ENCODE measurements around the gene CGNL1.

The CGNL1 gene

DNA sequence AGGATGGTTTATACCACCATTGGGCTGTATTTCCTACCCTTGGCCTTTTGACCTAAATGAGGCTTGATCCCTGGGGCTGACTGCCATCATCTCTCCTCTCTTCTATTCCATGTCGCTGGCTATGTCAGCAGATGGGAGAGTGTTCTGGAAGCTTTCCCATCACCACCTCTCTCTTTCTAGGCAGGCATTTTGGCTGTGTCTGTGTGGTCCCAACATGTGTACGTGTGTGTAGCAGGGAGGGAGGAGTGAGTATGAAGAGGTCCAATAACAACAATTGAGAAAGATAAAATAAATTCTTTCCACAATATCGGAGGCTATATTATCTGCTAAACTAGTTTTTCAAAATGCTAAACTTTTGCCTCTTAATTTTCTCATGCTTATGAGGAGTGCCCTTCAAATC lies 34.1 kb downstream of the CGNL1 start:
- Histone ChIP-seq H3K36me3 (replicated peaks; ENCODE audit: insufficient read depth, low read length) (no peaks in the 10 kb centered on the region), H3K4me1 (ENCODE audit: low read length) (no peaks in the 10 kb centered on the region), H3K9me2 (replicated peaks; ENCODE audit: insufficient read depth, low read length) (no peaks in the 10 kb centered on the region), H3K9me3 (replicated peaks; ENCODE audit: insufficient read depth, low read length) (no peaks in the 10 kb centered on the region), H3K9ac (ENCODE audit: low read length) (no peak overlapping the region), H4K20me1 (ENCODE audit: insufficient read depth, low read length) (no peaks in the 10 kb centered on the region), H3K27me3 (replicated peaks; ENCODE audit: insufficient read depth, low read length) (no peaks in the 10 kb centered on the region), H3K79me2 (ENCODE audit: low read length) (no peaks in the 10 kb centered on the region), H3F3A (ENCODE audit: insufficient read depth, low read length) (no peaks in the 10 kb centered on the region), H3K27ac (ENCODE audit: low read length) (no peak overlapping the region), H3K4me2 (ENCODE audit: low read depth, low read length) (no peak overlapping the region), H2AFZ (ENCODE audit: low read length) (no peak overlapping the region), H3K4me3 (ENCODE audit: low read length) (no peak overlapping the region)
- DNase-seq: no peak
- TF ChIP-seq, protein P1, sequence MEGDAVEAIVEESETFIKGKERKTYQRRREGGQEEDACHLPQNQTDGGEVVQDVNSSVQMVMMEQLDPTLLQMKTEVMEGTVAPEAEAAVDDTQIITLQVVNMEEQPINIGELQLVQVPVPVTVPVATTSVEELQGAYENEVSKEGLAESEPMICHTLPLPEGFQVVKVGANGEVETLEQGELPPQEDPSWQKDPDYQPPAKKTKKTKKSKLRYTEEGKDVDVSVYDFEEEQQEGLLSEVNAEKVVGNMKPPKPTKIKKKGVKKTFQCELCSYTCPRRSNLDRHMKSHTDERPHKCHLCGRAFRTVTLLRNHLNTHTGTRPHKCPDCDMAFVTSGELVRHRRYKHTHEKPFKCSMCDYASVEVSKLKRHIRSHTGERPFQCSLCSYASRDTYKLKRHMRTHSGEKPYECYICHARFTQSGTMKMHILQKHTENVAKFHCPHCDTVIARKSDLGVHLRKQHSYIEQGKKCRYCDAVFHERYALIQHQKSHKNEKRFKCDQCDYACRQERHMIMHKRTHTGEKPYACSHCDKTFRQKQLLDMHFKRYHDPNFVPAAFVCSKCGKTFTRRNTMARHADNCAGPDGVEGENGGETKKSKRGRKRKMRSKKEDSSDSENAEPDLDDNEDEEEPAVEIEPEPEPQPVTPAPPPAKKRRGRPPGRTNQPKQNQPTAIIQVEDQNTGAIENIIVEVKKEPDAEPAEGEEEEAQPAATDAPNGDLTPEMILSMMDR (IDR thresholded peaks at IDR 0.05; ENCODE audit: low read length): no peak
- TF ChIP-seq EZH2 (optimal IDR thresholded peaks at IDR 0.05; ENCODE audit: low read depth, low read length) (no peak), EZH2phosphoT487 (IDR thresholded peaks at IDR 0.05; ENCODE audit: low read length) (no peak)

DNA sequence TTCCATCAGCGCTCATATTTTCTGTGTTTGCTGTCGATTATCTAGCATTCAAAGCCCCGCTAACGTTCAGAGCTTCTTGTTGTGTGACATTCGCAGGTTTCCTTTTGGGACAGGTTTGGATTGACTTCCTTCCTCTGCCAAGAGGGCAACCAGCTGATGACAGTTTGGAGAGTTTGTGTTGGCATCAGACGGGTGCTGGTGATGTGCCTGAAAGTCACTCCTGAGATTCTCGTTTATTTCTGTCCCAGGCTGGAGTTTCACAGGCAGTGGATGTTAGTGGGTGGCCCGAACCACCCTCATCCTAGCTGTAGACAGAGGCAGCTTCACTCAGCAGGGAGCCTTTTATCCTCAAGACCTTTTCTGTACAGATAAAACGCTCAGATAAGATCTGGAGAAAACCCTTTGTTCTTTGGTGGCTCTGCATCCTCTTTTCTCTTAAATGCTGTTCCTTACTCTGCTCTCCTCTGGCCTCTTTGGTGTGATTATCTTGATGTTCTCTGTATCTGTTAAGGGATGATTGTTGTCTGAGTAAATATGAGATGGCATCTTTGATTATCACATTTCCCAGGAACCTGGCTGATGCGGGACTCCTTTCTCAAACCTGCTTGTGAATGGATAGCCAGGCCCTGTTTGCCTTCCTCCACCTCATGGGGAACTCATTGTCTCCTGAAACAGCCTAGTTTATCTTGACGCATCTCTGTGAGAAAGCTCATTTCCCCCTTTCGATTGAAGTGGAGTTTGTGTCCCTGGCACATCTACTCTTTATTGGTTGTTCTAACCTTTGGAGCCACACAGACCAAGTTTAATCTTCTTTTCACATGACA lies 35.9 kb downstream of the CGNL1 start:
- Histone ChIP-seq H3K9ac (ENCODE audit: low read length) (no peak overlapping the region), H3K9me2 (replicated peaks; ENCODE audit: insufficient read depth, low read length) (no peaks in the 10 kb centered on the region), H3K4me3 (ENCODE audit: low read length) (no peak overlapping the region), H2AFZ (ENCODE audit: low read length) (no peak overlapping the region), H3K9me3 (replicated peaks; ENCODE audit: insufficient read depth, low read length) (no peaks in the 10 kb centered on the region), H4K20me1 (ENCODE audit: insufficient read depth, low read length) (no peaks in the 10 kb centered on the region), H3K79me2 (ENCODE audit: low read length) (no peaks in the 10 kb centered on the region), H3K27ac (ENCODE audit: low read length) (no peak overlapping the region), H3F3A (ENCODE audit: insufficient read depth, low read length) (no peaks in the 10 kb centered on the region), H3K27me3 (replicated peaks; ENCODE audit: insufficient read depth, low read length) (no peaks in the 10 kb centered on the region), H3K4me1 (ENCODE audit: low read length) (no peaks in the 10 kb centered on the region), H3K36me3 (replicated peaks; ENCODE audit: insufficient read depth, low read length) (no peaks in the 10 kb centered on the region), H3K4me2 (ENCODE audit: low read depth, low read length) (no peak overlapping the region)
- no peak for DNase-seq
- TF ChIP-seq EZH2 (optimal IDR thresholded peaks at IDR 0.05; ENCODE audit: low read depth, low read length) (no peak), EZH2phosphoT487 (IDR thresholded peaks at IDR 0.05; ENCODE audit: low read length) (no peak)
- TF ChIP-seq, protein P1 (IDR thresholded peaks at IDR 0.05; ENCODE audit: low read length): no peak

DNA sequence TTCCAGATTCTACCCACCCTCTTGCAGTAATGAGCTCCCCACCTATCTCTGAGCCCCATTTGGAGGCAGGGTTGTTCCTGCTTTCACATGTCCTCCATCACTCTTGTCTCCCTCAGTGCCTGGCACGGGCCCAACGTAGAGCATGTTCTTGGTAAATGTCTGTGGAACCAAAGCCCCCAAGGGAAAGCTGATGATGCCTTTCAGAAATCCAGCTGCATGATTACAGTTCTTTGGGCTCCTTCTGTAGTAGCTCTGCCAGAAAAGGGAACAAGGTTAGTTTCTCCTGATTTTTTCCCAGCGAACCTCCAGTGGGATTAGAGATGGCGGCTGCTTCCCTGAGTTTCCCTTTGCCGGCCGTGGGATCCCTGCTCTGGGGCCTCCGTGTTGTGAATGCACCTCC lies 39.3 kb downstream of the CGNL1 start:
- Histone ChIP-seq H3K27me3 (replicated peaks; ENCODE audit: insufficient read depth, low read length) (no peaks in the 10 kb centered on the region), H3K36me3 (replicated peaks; ENCODE audit: insufficient read depth, low read length) (no peaks in the 10 kb centered on the region), H3K27ac (ENCODE audit: low read length) (no peak overlapping the region), H3K9me2 (replicated peaks; ENCODE audit: insufficient read depth, low read length) (no peaks in the 10 kb centered on the region), H3K4me3 (ENCODE audit: low read length) (no peak overlapping the region), H4K20me1 (ENCODE audit: insufficient read depth, low read length) (no peaks in the 10 kb centered on the region), H3K9ac (ENCODE audit: low read length) (no peak overlapping the region), H3K79me2 (ENCODE audit: low read length) (no peaks in the 10 kb centered on the region), H3K4me2 (ENCODE audit: low read depth, low read length) (no peak overlapping the region), H3K4me1 (ENCODE audit: low read length) (no peaks in the 10 kb centered on the region), H2AFZ (ENCODE audit: low read length) (no peak overlapping the region), H3K9me3 (replicated peaks; ENCODE audit: insufficient read depth, low read length) (no peaks in the 10 kb centered on the region), H3F3A (ENCODE audit: insufficient read depth, low read length) (no peaks in the 10 kb centered on the region)
- TF ChIP-seq EZH2 (optimal IDR thresholded peaks at IDR 0.05; ENCODE audit: low read depth, low read length) (no peak), EZH2phosphoT487 (IDR thresholded peaks at IDR 0.05; ENCODE audit: low read length) (no peak)
- TF ChIP-seq, protein P1 (IDR thresholded peaks at IDR 0.05; ENCODE audit: low read length): no peak
- no peak for DNase-seq
